ENCODE measurements around the gene MLLT10.
"Not testable (repeated sequence)": the region's sequence is repeated elsewhere in the genome, so short reads cannot be mapped to it uniquely, and the experiment has no call there.

The MLLT10 gene

DNA sequence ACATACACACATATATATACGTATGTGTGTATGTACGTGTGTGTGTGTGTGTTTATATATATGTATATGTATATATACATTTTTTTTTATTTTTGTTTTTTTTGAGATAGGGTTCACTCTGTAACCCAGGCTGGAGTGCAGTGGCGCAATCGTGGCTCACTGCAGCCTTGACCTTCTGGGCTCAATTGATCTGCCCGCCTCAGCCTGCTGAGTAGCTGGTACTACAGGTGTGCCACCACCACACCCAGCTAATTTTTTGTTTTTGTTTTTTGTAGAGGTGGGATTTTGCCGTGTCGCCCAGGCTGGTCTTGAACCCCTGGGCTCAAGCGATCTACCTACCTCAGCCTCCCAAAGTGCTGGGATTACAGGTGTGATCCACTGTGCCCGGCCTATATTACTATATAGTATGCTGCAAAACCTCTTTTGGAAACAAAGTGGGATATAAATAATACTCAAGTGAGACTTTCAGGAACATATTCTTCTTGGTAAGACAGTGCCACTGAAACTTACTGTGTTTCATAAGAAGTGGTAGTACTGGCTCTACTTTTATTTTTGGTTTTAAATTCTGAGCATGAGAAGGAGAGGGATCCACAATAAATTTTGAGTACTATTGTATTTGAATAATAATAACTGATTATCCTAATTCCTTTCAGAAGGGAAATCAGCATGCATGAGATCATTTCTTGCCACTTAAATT, 51.0 kb downstream of the MLLT10 start:
- DNase-seq (ENCODE audit: low read depth) = no peak

DNA sequence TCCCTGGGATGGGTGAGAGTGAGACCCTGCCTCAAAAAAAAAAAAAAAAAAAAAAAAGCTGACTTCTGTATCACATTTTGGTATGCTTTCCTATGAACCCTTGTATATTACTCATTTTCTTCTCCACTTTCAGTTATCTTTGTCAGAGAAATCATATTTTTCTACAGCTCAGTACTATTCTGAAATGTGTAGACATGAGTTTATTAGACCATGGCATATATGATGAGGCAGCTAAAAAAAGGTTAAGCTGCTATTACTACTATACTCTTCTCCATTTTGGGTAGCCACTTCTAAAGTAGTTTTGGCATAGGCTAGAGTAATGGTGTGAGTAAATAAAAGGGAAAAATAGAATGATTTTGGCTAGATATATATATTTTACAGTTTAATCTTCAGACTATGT, 53.4 kb downstream of the MLLT10 start:
- no peak for DNase-seq (ENCODE audit: low read depth)

DNA sequence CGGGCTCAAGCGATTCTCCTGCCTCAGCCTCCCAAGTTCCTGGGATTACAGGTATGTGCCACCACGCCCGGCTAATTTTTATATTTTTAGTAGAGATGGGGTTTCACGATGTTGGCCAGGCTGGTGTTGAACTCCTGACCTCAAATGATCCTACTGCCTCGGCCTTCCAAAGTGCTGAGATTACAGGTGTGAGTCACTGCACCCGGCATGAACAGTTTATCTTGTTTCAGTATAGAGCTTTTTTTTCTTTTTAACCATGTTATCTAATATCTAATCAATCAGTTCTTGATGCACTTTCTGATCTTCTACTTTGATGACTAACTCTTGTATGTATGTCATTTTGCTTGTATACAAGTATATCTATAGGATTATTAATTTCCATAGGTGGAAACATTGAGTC, 54.1 kb downstream of the MLLT10 start:
- not testable (repeated sequence) for DNase-seq (ENCODE audit: low read depth)

- no peak for DNase-seq (ENCODE audit: low read depth)
These were observed 60.0 kb downstream of the MLLT10 start for GRCh38 chr10:21593986-21594385.

- DNase-seq (ENCODE audit: low read depth) = no peak
These were observed 65.5 kb downstream of the MLLT10 start for GRCh38 chr10:21599582-21599981.

DNA sequence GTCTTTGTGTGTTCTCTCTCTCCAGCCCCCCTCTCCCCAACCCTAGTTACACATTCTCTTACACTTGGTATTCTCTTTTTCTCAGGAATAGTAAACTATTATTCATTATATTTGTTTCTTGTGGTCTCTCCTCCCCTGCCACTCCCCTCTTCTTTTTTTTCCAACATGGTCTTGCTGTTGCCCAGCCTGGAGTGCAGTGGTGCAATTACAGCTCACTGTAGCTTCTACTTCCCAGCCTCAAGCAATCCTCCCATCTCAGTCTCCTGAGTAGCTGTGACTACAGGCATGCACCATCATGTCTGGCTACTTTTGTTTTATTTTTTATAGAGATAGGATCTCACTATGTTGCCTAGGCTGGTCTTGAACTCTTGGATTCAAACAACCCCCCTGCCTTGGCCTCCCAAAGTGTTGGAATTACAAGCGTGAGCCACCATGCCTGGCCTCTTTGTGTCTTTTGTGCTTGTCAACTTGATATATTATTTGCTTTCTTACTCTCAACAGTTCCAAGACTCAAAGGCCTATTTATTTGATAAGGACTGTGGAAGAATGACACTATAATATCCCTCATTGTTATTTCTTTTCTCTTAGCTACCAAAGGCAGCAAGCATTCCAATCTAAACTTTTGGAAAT, 66.9 kb downstream of the MLLT10 start:
- DNase-seq (ENCODE audit: low read depth) = no peak

- no peak for DNase-seq (ENCODE audit: low read depth)
These were observed 68.3 kb downstream of the MLLT10 start for GRCh38 chr10:21602313-21602712.

GRCh38 chr10:21603721-21604120, 69.7 kb downstream of the MLLT10 start:
- DNase-seq (ENCODE audit: low read depth) = no peak

GRCh38 chr10:21604651-21605050, 70.6 kb downstream of the MLLT10 start:
- no peak for DNase-seq (ENCODE audit: low read depth)

- DNase-seq (ENCODE audit: low read depth) = no peak
These were observed 73.9 kb downstream of the MLLT10 start for GRCh38 chr10:21607907-21608306.

- DNase-seq (ENCODE audit: low read depth) = no peak
These were observed 80.0 kb downstream of the MLLT10 start for GRCh38 chr10:21614000-21614399.

DNA sequence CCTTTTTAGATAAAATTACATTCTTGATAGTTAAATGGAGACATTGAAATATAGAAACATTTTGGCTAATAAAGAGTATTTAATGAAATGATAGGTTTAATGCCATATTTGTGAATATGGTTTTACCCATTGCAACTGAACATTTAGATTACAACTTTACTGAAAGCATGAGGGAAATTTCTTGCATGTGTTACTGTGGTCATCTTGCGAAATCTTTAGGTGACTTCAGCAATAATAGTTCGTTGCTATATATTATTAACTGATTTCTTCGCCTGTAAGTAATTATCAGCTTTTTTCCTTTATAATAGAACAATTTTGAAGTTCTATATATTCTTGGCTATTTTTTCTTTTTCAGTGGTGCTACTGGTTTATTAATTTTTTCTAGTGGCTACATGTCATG, 83.2 kb downstream of the MLLT10 start:
- no peak for DNase-seq (ENCODE audit: low read depth)

GRCh38 chr10:21623291-21623690, 89.3 kb downstream of the MLLT10 start:
- DNase-seq (ENCODE audit: low read depth) = no peak

GRCh38 chr10:21624421-21624820, 90.4 kb downstream of the MLLT10 start:
- not testable (repeated sequence) for DNase-seq (ENCODE audit: low read depth)

GRCh38 chr10:21624951-21625350, 90.9 kb downstream of the MLLT10 start:
- no peak for DNase-seq (ENCODE audit: low read depth)

DNA sequence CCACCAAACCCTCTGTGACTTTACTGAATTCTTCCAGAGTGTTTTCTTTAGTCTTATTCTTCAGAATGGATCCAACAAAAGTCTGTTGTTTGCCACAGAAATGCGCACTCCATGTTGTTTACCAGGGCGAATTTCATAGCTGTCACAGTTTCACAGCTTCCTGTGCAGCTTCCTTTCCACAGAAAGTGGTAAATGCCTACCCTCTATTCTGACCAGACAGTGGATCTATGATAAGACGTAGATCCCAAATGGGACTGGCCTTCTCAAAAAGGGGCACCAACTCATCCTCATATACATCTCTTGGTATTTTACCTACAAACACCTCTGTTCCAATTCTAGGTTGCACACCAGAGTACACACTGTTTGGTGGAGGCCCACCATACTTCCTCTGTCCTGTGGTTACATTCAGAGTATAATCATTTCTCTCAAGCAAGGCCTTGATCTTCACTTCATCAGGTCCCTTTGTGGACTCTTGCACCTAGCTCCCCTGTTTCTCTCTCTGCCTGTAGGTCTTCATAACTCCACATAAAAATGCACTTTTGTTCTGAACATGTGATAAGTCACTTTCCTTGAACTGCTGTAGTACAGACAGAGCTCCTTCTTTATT, 91.7 kb downstream of the MLLT10 start:
- DNase-seq (ENCODE audit: low read depth) = no peak

- no peak for DNase-seq (ENCODE audit: low read depth)
These were observed 92.6 kb downstream of the MLLT10 start for GRCh38 chr10:21626457-21627161.

- DNase-seq (ENCODE audit: low read depth) = no peak
These were observed 93.3 kb downstream of the MLLT10 start for GRCh38 chr10:21627331-21627730.

GRCh38 chr10:21628023-21628422, 94.0 kb downstream of the MLLT10 start:
- DNase-seq (ENCODE audit: low read depth) = no peak

GRCh38 chr10:21628645-21629044, 94.6 kb downstream of the MLLT10 start:
- not testable (repeated sequence) for DNase-seq (ENCODE audit: low read depth)

- DNase-seq (ENCODE audit: low read depth) = no peak
These were observed 100.8 kb downstream of the MLLT10 start for GRCh38 chr10:21634599-21635365.

GRCh38 chr10:21637795-21638194, 103.8 kb downstream of the MLLT10 start:
- no peak for DNase-seq (ENCODE audit: low read depth)

Measured in HS-27A (cell line).